Neural progenitor cell (in vitro differentiated cells): ENCODE data around the gene URGCP. TPM values are rescaled to one million over a fixed set of nuclear protein-coding genes. Genes with fewer than 3 reads are reported as not detected.

Experiments
- DNase-seq: peaks from one replicate; pipeline ENCODE4 v3.0.0-alpha.2; 2016; ENCODE audit warnings: low spot score
- H2AFZ ChIP-seq: fragments of 200-600 bp; sonication (generic); replicated peaks from 2 replicates; pipeline ENCODE4 v1.6.1; 2016; ENCODE audit warnings: antibody characterized with exemption
- H3F3A ChIP-seq: fragments of 200-600 bp; sonication (generic); 2 replicates; pipeline ENCODE4 v1.6.1; 2016; ENCODE audit warnings: antibody characterized with exemption, low read depth
- H3K27ac ChIP-seq: fragments of 200-600 bp; sonication (generic); 2 replicates; pipeline ENCODE4 v1.5.1; 2016; ENCODE audit warnings: mild to moderate bottlenecking
- H3K27me3 ChIP-seq: fragments of 200-600 bp; sonication (generic); 2 replicates; pipeline ENCODE4 v1.6.1; 2016; ENCODE audit warnings: mild to moderate bottlenecking, moderate library complexity
- H3K36me3 ChIP-seq: fragments of 200-600 bp; sonication (generic); 2 replicates; pipeline ENCODE4 v1.5.1; 2016
- H3K4me1 ChIP-seq: fragments of 200-600 bp; sonication (generic); 2 replicates; pipeline ENCODE4 v1.6.1; 2016; ENCODE audit warnings: mixed run types
- H3K4me2 ChIP-seq: fragments of 200-600 bp; sonication (generic); 2 replicates; pipeline ENCODE4 v1.6.1; 2016
- H3K4me3 ChIP-seq: fragments of 200-600 bp; sonication (generic); 2 replicates; pipeline ENCODE4 v1.5.1; 2016
- H3K79me2 ChIP-seq: fragments of 200-600 bp; sonication (generic); 2 replicates; pipeline ENCODE4 v1.6.1; 2016; ENCODE audit warnings: low read depth
- H3K9ac ChIP-seq: fragments of 200-600 bp; sonication (generic); 2 replicates; pipeline ENCODE4 v1.6.1; 2016
- H3K9me3 ChIP-seq: fragments of 200-600 bp; sonication (generic); 2 replicates; pipeline ENCODE4 v1.5.1; 2016; ENCODE audit warnings: low read depth
- H4K20me1 ChIP-seq: fragments of 200-600 bp; sonication (generic); 2 replicates; pipeline ENCODE4 v1.6.1; 2016; ENCODE audit warnings: low read depth
- H3K27ac Mint-ChIP-seq: 3 replicates; pipeline ENCODE4 v1.8.0; 2021; ENCODE audit warnings: mixed read lengths
- H3K27me3 Mint-ChIP-seq: 2 replicates; pipeline ENCODE4 v1.8.0; 2022; ENCODE audit warnings: low read depth, mild to moderate bottlenecking, inconsistent platforms, moderate library complexity, mixed read lengths; ENCODE audit not compliant: insufficient read depth
- H3K36me3 Mint-ChIP-seq: 3 replicates; pipeline ENCODE4 v1.8.0; 2021; ENCODE audit warnings: mixed read lengths
- H3K4me1 Mint-ChIP-seq: 3 replicates; pipeline ENCODE4 v1.8.0; 2021; ENCODE audit warnings: mixed read lengths
- H3K4me3 Mint-ChIP-seq: 3 replicates; pipeline ENCODE4 v1.8.0; 2021; ENCODE audit warnings: mild to moderate bottlenecking, moderate library complexity, mixed read lengths
- H3K9me3 Mint-ChIP-seq: 3 replicates; pipeline ENCODE4 v1.8.0; 2020; ENCODE audit warnings: mixed read lengths
- EZH2 ChIP-seq: fragments of 200-600 bp; sonication (generic); IDR thresholded peaks from 2 replicates; pipeline ENCODE4 v1.6.1; 2017; ENCODE audit warnings: antibody characterized with exemption, mild to moderate bottlenecking, moderate library complexity
- EZH2phosphoT487 ChIP-seq: fragments of 200-600 bp; sonication (generic); IDR thresholded peaks from 2 replicates; pipeline ENCODE4 v1.6.1; 2017; ENCODE audit warnings: antibody characterized with exemption
- total RNA-seq: library from RNA; depleted of rRNA; stranded (reverse); fragments of >200 nt; gene quantifications from 2 replicates; pipeline ENCODE4 v1.2.3, GENCODE V29; 2015; ENCODE audit warnings: low replicate concordance
- TF ChIP-seq, protein P1 (sequence below): fragments of 200-600 bp; sonication (generic); IDR thresholded peaks from 2 replicates; pipeline ENCODE4 v1.5.1; 2017; ENCODE audit warnings: antibody characterized with exemption, mild to moderate bottlenecking

URGCP gene
- total RNA-seq, 1 donor from 2014 or later = 9.2 TPM

DNA sequence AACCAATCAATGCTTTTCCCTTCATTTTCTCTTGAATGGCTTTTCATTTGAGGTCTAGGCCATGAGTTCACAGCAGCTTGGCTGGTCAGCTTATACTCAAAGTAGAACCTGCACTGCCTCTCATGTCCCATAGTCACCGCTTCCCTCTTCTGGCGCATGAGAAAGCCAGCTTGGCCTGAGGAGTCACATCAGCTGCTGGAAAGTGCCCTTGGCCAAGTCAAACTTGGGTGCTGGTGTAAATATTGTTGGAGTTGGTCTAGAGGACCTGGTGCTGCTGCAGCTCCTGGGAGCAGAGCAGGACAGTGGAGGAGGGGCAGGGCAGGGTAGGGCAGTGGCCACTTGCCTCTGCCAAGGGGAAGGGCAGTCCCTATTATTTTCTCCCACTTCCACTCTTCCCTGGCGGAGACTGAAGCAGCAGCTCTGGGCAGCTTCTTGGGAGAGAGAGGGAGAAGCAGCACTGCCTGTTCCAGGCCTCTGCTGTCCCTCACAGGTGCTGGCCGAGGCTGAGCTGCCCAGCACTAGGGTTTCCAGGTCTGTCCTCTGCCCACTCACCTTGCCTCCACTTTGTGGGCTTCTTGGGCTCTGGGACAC lies 32.6 kb upstream of the URGCP start:
- no peaks in the 10 kb centered on the region for H3K9me3 ChIP-seq
- no peaks in the 10 kb centered on the region for H3F3A ChIP-seq
- no peak overlapping the region for H3K4me3 Mint-ChIP-seq
- no peak overlapping the region for H3K27ac ChIP-seq
- TF ChIP-seq, protein P1, sequence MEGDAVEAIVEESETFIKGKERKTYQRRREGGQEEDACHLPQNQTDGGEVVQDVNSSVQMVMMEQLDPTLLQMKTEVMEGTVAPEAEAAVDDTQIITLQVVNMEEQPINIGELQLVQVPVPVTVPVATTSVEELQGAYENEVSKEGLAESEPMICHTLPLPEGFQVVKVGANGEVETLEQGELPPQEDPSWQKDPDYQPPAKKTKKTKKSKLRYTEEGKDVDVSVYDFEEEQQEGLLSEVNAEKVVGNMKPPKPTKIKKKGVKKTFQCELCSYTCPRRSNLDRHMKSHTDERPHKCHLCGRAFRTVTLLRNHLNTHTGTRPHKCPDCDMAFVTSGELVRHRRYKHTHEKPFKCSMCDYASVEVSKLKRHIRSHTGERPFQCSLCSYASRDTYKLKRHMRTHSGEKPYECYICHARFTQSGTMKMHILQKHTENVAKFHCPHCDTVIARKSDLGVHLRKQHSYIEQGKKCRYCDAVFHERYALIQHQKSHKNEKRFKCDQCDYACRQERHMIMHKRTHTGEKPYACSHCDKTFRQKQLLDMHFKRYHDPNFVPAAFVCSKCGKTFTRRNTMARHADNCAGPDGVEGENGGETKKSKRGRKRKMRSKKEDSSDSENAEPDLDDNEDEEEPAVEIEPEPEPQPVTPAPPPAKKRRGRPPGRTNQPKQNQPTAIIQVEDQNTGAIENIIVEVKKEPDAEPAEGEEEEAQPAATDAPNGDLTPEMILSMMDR = no peak
- TF ChIP-seq EZH2phosphoT487 (no peak), EZH2 (no peak)
- H3K36me3 ChIP-seq = no peaks in the 10 kb centered on the region
- H3K4me1 Mint-ChIP-seq = no peaks in the 10 kb centered on the region
- H4K20me1 ChIP-seq = no peaks in the 10 kb centered on the region
- H3K27ac Mint-ChIP-seq = no peak overlapping the region
- H2AFZ ChIP-seq = no peak overlapping the region
- no peak overlapping the region for H3K4me2 ChIP-seq
- H3K4me3 ChIP-seq = no peak overlapping the region
- peaks cover 2% of the 10 kb centered on the region for H3K27me3 Mint-ChIP-seq
- H3K9ac ChIP-seq = no peak overlapping the region
- H3K27me3 ChIP-seq = no peaks in the 10 kb centered on the region
- no peak for DNase-seq
- H3K4me1 ChIP-seq = no peaks in the 10 kb centered on the region
- no peaks in the 10 kb centered on the region for H3K36me3 Mint-ChIP-seq
- no peaks in the 10 kb centered on the region for H3K9me3 Mint-ChIP-seq
- H3K79me2 ChIP-seq = no peaks in the 10 kb centered on the region

DNA sequence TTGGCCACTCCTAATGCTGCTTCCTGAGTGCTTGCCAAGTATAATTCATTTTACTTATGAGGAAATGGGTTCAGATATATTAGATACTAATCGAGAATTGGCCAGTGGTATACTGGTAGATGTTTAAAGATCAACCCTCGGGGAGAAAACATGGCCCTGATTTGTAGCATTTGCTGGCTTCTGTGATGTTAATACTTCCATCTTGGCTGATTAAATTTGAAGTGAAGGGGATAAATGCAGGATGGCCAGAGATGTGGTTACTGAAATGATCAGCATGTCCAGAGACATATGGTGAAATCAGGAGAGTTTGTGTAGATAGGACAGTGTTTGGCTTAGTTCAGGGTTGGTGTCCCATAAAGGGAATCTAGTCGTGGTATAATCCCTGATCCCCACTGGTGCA lies 31.0 kb upstream of the URGCP start:
- H3K4me2 ChIP-seq = no peak overlapping the region
- H3K9me3 ChIP-seq = no peaks in the 10 kb centered on the region
- no peaks in the 10 kb centered on the region for H4K20me1 ChIP-seq
- H3K79me2 ChIP-seq = no peaks in the 10 kb centered on the region
- no peaks in the 10 kb centered on the region for H3K36me3 ChIP-seq
- no peak for TF ChIP-seq EZH2phosphoT487
- TF ChIP-seq EZH2 = no peak
- TF ChIP-seq, protein P1 = no peak
- Mint-ChIP-seq H3K27ac (no peak overlapping the region), H3K36me3 (no peaks in the 10 kb centered on the region), H3K9me3 (no peaks in the 10 kb centered on the region), H3K4me1 (no peaks in the 10 kb centered on the region), H3K27me3 (no peaks in the 10 kb centered on the region), H3K4me3 (no peak overlapping the region)
- H3F3A ChIP-seq = no peaks in the 10 kb centered on the region
- H2AFZ ChIP-seq = no peak overlapping the region
- H3K4me1 ChIP-seq = no peaks in the 10 kb centered on the region
- no peak overlapping the region for H3K27ac ChIP-seq
- H3K9ac ChIP-seq = no peak overlapping the region
- DNase-seq = no peak
- H3K27me3 ChIP-seq = no peaks in the 10 kb centered on the region
- H3K4me3 ChIP-seq = no peak overlapping the region

DNA sequence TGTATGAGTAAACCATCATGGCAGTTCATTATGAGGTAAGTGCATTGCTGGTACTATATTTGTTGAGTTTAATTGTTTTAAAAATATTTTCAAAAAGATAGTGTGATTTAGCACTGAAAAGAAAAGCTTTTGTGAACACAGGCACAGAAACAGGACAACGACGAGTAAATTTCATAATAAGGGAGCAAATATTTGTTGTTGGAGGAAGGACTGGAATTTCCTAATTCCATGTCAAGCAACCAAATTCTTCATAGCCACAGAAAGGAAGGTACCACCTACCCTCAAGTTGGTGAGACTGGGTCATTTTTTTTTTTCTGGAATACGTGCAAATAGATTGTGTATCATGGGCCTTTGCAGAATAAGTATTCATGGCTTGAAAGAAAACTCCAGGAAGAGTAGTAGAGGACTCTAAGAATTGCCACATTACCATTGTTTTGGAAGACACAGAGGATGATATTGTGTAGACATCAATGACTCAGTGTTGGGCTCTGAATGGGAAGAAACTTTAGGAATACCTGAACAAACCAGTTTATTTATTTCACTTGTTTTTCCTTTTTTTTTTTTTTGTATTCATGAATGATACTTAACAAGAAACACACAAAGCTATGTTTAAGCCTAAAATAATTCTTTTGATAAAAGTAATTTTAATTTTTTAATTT lies 27.6 kb upstream of the URGCP start:
- H3K36me3 ChIP-seq = no peaks in the 10 kb centered on the region
- no peak overlapping the region for H3K4me2 ChIP-seq
- Mint-ChIP-seq H3K27me3 (no peaks in the 10 kb centered on the region), H3K27ac (no peak overlapping the region), H3K36me3 (no peaks in the 10 kb centered on the region), H3K4me3 (no peak overlapping the region), H3K4me1 (no peaks in the 10 kb centered on the region), H3K9me3 (no peaks in the 10 kb centered on the region)
- H3K4me3 ChIP-seq = no peak overlapping the region
- H2AFZ ChIP-seq = no peak overlapping the region
- no peaks in the 10 kb centered on the region for H4K20me1 ChIP-seq
- H3K9ac ChIP-seq = no peak overlapping the region
- H3K9me3 ChIP-seq = no peaks in the 10 kb centered on the region
- H3F3A ChIP-seq = no peaks in the 10 kb centered on the region
- no peaks in the 10 kb centered on the region for H3K79me2 ChIP-seq
- no peak for DNase-seq
- no peaks in the 10 kb centered on the region for H3K27me3 ChIP-seq
- H3K4me1 ChIP-seq = no peaks in the 10 kb centered on the region
- H3K27ac ChIP-seq = no peak overlapping the region
- TF ChIP-seq EZH2 = no peak
- TF ChIP-seq, protein P1 = no peak
- TF ChIP-seq EZH2phosphoT487 = no peak
